Measurements from ENCODE around the gene KIAA0825.
"Not testable (repeated sequence)": the region's sequence is repeated elsewhere in the genome, so short reads cannot be mapped to it uniquely, and the experiment has no call there.

The KIAA0825 gene

DNA sequence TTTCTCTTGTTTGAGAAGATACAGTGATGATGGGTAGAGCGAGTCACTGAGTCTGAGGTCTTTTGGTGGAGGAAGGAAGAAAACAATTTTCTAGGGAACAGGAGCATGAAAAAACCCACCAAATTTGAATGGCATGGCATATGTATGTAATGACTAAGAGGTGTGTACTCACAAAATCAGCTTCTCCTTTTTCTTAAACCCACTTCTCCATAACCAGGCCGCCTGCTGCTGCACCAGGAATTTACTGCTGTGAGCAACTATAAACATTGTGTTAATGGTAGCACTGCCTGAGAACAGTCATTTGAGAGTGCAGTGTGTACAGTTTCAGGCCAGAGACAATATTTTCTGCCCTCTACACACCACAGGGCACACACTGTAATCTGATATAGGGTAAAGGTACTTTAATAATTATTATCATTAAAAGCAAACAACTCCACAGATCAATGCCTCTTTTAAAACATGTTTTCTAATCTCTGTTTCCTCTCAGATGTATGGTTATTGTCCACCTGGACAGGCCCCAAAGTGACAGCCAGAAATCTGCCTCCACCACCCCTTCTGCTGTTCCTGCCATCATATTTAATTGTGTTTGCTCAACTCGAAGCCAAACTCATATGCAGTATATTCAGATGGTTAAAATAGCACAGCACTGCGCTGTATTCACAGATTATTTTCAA lies 241.6 kb downstream of the KIAA0825 start:
- DNase-seq (ENCODE audit: low spot score), result no peak
- Mint-ChIP-seq H3K4me1 (ENCODE audit: low read depth) (no peaks in the 10 kb centered on the region), H3K4me3 (no peak overlapping the region), H3K36me3 (ENCODE audit: low read depth) (no peaks in the 10 kb centered on the region), H3K27me3 (ENCODE audit: low read depth) (no peaks in the 10 kb centered on the region), H3K9me3 (no peaks in the 10 kb centered on the region), H3K27ac (no peak overlapping the region)

DNA sequence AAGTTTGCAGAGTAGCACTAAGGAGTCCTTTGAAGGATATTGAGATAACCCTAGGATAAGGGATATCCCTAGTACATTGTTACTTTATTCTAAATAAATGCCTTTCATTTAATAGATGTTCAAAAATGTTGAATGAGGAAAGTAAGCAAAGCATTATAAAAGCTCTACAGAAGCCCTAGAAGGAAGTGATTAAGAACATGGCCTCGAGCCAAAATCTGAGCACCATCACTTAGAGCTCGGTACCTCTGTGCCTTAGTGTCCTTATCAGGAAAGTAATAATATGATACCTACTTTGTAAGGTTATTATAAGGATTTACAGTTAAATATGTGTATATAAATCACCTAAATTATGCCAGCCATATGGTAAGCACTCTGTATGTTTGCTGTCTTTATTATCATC lies 242.6 kb downstream of the KIAA0825 start:
- H3K9me3 Mint-ChIP-seq, result no peaks in the 10 kb centered on the region
- no peaks in the 10 kb centered on the region for H3K4me1 Mint-ChIP-seq (ENCODE audit: low read depth)
- H3K27me3 Mint-ChIP-seq (ENCODE audit: low read depth), result no peaks in the 10 kb centered on the region
- no peak for DNase-seq (ENCODE audit: low spot score)
- no peak overlapping the region for H3K4me3 Mint-ChIP-seq
- H3K36me3 Mint-ChIP-seq (ENCODE audit: low read depth), result no peaks in the 10 kb centered on the region
- H3K27ac Mint-ChIP-seq, result no peak overlapping the region

DNA sequence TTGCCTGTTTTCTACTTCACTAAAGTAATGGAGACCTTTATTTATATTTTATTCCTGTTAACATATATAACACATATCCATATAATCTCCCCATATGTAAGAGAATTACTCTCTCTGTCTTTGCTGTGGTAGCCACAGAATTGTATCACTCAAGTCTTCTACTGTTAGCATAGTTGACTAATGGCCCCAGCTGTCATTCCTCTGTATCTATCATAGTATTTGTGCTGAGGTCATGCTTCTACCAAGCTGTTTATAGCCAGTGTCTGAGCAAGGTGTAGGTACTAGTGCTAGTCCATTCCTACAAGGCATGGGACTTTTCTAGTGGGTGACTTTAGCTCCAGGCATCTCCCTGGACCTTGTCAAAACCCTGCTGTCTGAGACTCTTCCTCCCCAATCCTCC lies 244.1 kb downstream of the KIAA0825 start:
- H3K4me3 Mint-ChIP-seq, result no peak overlapping the region
- DNase-seq (ENCODE audit: low spot score), result no peak
- no peaks in the 10 kb centered on the region for H3K27me3 Mint-ChIP-seq (ENCODE audit: low read depth)
- no peaks in the 10 kb centered on the region for H3K4me1 Mint-ChIP-seq (ENCODE audit: low read depth)
- no peak overlapping the region for H3K27ac Mint-ChIP-seq
- H3K9me3 Mint-ChIP-seq, result no peaks in the 10 kb centered on the region
- H3K36me3 Mint-ChIP-seq (ENCODE audit: low read depth), result no peaks in the 10 kb centered on the region

DNA sequence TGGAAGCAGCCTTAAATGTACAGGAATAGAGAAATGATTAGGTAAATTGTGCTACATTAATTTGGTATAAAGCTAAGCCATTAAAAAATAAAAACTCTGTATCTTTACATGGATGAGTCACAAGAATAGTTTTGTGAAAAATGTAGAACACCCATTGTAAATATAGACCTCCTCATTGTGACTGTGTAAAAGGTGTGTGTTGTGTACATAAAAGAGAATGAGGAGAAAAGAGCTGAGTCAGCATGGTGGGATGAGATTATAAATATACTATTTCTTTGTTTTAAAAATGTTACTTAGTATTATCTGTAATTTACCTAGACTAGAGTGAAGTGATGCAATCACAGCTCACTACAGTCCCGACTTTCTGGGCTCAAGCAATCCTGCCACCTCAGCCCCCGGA lies 250.5 kb downstream of the KIAA0825 start:
- Mint-ChIP-seq H3K27me3 (ENCODE audit: low read depth) (no peaks in the 10 kb centered on the region), H3K4me1 (ENCODE audit: low read depth) (no peaks in the 10 kb centered on the region), H3K4me3 (no peak overlapping the region), H3K9me3 (no peaks in the 10 kb centered on the region), H3K27ac (no peak overlapping the region), H3K36me3 (ENCODE audit: low read depth) (no peaks in the 10 kb centered on the region)
- no peak for DNase-seq (ENCODE audit: low spot score)

DNA sequence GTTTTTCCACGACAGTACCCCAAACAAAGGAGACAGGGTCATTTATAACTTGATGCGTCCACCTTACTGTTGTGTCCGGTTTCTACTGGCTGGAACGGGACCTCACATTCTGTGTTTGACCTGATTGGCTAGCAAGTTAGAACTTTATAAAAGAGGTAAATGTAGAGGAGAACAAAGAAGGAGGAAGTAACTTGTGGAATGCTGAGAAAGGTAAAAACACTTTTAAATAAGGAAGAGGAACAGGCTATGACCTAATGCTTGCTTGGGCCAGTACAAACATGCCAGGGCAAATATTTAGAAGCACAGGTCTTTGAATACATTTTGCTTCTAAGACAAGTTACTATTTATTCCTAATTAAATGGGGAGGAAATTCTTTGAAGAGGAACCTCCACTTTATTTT lies 251.6 kb downstream of the KIAA0825 start:
- Mint-ChIP-seq H3K9me3 (no peaks in the 10 kb centered on the region), H3K27ac (no peak overlapping the region), H3K27me3 (ENCODE audit: low read depth) (no peaks in the 10 kb centered on the region), H3K4me3 (no peak overlapping the region), H3K36me3 (ENCODE audit: low read depth) (no peaks in the 10 kb centered on the region), H3K4me1 (ENCODE audit: low read depth) (no peaks in the 10 kb centered on the region)
- DNase-seq (ENCODE audit: low spot score), result no peak

DNA sequence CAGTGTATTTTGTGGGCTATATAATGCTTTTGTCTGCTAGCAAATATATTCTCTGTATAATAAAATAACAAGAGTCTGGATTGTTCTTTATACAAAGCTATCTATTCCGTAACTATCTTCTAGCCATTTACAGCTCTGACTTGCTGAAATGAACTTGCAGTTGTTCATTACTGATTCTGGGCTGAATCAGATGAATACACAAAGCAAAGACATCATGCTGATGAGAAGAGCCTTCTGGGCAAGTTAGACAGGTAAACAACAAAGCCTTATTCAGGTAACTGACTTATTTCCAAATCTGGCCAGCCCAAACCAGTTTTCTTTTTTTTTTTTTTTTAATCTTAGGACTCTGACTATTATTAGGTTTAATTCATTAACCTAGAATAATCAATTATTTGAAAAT lies 255.5 kb downstream of the KIAA0825 start:
- no peaks in the 10 kb centered on the region for H3K9me3 Mint-ChIP-seq
- no peak overlapping the region for H3K27ac Mint-ChIP-seq
- no peaks in the 10 kb centered on the region for H3K27me3 Mint-ChIP-seq (ENCODE audit: low read depth)
- H3K4me1 Mint-ChIP-seq (ENCODE audit: low read depth), result no peaks in the 10 kb centered on the region
- no peak for DNase-seq (ENCODE audit: low spot score)
- H3K4me3 Mint-ChIP-seq, result no peak overlapping the region
- no peaks in the 10 kb centered on the region for H3K36me3 Mint-ChIP-seq (ENCODE audit: low read depth)

DNA sequence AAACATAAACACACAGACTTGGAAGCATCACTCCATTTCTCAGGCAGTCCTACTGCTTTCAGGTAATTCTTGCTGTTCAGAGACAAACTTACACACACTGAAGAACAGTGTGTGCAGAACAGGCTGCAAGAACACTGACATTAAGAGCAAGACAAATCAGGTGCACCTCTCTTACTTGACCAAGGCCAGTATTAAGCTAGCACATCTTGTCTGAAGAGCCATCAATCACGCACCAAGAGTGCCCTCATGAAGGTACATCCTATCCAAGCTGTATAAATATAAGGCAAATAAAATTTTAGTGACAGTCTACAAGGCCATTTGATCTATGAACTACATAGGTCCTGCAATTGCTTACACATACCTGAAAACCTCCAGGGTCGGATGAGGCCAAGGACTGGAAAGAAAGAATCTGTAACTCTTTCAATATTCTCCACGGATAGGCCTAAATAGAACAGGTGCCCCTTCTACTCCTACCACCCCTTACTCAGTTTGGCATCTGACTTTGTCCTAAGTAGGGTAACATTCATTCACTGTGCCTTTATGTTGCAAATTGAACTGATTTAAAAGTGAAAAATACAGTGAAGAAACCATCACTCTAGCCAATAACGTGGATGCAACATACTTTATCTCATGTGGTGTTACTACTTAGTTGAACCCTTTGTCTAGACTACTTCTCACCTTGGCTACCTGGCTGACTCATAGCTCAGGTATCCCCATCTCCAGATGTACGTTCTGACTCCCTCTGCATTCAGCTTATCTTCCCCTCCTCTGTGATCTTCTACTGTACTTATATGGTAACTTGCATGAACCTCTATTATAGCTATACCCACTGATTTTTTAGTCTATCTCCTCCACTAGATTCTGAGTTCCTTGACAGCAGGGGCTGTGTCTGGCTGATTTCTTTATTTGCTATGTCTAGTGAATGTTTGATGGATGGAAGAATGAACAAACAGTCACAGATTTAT lies 256.3 kb downstream of the KIAA0825 start:
- Mint-ChIP-seq H3K4me1 (ENCODE audit: low read depth) (no peaks in the 10 kb centered on the region), H3K36me3 (ENCODE audit: low read depth) (no peaks in the 10 kb centered on the region), H3K27me3 (ENCODE audit: low read depth) (no peaks in the 10 kb centered on the region), H3K27ac (no peak overlapping the region), H3K9me3 (no peaks in the 10 kb centered on the region), H3K4me3 (no peak overlapping the region)
- no peak for DNase-seq (ENCODE audit: low spot score)

DNA sequence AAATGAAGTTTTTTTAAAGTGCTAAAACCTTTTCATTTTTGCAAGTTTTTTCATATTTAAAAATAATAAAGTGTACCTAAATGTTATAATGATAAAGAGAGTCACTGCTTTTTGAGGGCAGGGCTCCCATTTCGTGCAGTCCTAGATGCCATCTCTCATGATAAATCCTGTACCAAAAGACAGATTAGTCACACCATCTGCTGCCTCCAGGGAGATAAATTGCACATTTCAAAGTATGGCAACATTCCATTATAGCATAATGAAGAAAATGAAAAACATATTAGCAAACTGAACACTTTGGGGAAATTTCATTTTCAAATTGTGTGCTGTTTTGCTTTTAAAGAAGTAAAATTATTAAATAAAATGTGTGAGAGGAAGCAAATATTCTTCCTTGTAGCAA lies 257.2 kb downstream of the KIAA0825 start:
- Mint-ChIP-seq H3K27me3 (ENCODE audit: low read depth) (no peaks in the 10 kb centered on the region), H3K4me1 (ENCODE audit: low read depth) (no peaks in the 10 kb centered on the region), H3K9me3 (no peaks in the 10 kb centered on the region), H3K4me3 (no peak overlapping the region), H3K27ac (no peak overlapping the region), H3K36me3 (ENCODE audit: low read depth) (no peaks in the 10 kb centered on the region)
- DNase-seq (ENCODE audit: low spot score), result no peak

DNA sequence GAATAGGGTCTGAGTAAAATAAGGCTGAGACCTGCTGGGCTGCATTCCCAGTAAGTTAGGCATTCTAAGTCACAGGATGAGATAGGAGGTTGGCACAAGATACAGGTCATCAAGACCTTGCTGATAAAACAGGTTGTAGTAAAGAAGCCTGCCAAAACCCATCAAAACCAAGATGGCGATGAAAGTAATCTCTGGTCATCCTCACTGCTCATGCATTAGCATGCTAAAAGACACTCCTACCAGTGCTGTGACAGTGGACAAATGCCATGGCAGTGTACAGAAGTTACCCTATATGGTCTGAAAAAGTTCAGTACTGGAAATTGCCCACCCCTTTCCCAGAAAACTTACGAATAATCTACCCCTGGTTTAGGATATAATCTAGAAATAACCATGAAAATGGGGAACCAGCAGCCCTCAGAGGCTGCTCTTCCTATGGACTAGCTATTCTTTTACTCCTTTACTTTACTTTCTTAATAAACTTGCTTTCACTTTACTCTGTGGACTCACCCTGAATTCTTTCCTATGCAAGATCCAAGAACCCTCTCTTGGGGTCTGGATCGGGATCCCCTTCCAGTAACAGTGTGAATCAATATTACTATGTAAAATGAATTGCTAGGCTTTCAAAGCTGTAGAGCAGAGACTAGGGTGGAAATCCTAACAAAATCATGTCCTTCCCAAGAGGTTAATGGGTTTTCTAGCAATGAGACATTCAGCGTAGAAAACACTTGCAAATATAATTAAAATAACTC lies 257.8 kb downstream of the KIAA0825 start:
- Mint-ChIP-seq H3K4me3 (no peak overlapping the region), H3K4me1 (ENCODE audit: low read depth) (no peaks in the 10 kb centered on the region), H3K27ac (no peak overlapping the region), H3K27me3 (ENCODE audit: low read depth) (no peaks in the 10 kb centered on the region), H3K9me3 (no peaks in the 10 kb centered on the region), H3K36me3 (ENCODE audit: low read depth) (no peaks in the 10 kb centered on the region)
- DNase-seq (ENCODE audit: low spot score), result no peak

DNA sequence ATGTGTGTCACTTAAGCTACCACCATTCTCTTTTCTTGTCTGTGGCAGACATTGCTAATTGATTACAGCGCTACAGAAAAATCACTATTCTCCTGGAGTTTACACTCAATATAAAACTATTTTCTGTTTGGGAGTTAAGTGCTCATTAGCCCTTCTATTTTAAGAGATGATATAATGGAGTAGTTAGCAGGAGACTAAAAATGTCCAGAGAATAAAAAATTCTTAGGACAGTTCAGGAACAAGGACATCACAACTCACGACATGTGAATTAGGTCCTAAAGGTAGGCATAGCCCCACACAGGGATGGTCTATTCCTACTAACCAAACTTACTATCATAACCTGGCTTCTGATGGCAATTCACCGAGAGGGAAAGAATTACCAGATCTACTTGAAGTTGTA lies 258.5 kb downstream of the KIAA0825 start:
- Mint-ChIP-seq H3K4me1 (ENCODE audit: low read depth) (no peaks in the 10 kb centered on the region), H3K27ac (no peak overlapping the region), H3K4me3 (no peak overlapping the region), H3K27me3 (ENCODE audit: low read depth) (no peaks in the 10 kb centered on the region), H3K9me3 (no peaks in the 10 kb centered on the region), H3K36me3 (ENCODE audit: low read depth) (no peaks in the 10 kb centered on the region)
- no peak for DNase-seq (ENCODE audit: low spot score)

DNA sequence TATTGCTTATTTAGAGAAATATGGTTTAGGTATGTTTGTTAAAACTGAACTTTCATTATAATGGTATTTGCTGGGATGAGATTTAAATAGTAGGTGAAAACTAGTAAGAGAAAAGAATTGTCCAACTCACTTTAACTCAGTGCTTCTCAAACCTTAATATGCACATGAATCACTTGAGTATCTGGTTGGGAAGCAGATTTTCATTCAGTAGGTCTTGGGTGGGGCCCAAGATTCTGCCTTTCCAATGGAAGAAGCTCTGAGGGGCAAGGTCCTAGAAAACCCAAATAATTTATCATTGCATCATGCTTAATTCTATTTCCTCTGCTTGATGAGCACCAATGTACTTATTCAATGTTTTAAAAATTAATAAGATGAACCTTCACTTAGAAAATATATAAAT lies 262.6 kb downstream of the KIAA0825 start:
- Mint-ChIP-seq H3K36me3 (ENCODE audit: low read depth) (no peaks in the 10 kb centered on the region), H3K9me3 (peaks cover 4% of the 10 kb centered on the region), H3K27me3 (ENCODE audit: low read depth) (no peaks in the 10 kb centered on the region), H3K27ac (no peak overlapping the region), H3K4me1 (ENCODE audit: low read depth) (no peaks in the 10 kb centered on the region), H3K4me3 (no peak overlapping the region)
- no peak for DNase-seq (ENCODE audit: low spot score)

DNA sequence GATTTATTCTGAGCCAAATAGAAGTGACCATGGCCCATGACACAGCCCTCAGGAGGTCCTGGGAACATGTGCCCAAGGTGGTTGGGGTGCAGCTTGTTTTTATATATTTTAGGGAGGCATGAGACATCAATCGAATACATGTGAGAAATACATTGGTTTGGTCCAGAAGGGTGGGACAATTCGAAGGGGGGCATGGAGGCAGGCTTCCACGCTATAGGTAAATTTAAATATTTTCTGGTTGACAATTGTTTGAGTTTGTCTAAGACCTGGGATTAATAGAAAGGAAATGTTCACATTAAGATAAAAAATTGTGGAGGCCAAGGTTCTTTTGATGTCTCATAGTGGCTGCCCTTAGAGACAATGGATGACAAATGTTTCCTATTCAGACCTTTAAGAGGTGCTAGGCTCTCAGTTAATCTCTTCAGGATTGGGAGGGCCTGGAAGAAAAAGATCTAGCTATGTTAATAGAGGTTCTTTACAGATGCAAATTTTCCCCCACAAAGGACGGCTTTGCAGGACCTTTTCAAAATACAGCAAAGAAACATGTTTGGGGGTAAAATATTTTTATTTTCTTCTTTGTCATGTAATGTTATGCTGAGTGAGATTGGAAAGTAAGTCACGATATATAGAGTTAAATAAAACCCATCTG lies 263.4 kb downstream of the KIAA0825 start:
- not testable (repeated sequence) for DNase-seq (ENCODE audit: low spot score); H3K9me3 Mint-ChIP-seq; H3K36me3 Mint-ChIP-seq (ENCODE audit: low read depth); H3K4me3 Mint-ChIP-seq; H3K4me1 Mint-ChIP-seq (ENCODE audit: low read depth); H3K27ac Mint-ChIP-seq; H3K27me3 Mint-ChIP-seq (ENCODE audit: low read depth)

DNA sequence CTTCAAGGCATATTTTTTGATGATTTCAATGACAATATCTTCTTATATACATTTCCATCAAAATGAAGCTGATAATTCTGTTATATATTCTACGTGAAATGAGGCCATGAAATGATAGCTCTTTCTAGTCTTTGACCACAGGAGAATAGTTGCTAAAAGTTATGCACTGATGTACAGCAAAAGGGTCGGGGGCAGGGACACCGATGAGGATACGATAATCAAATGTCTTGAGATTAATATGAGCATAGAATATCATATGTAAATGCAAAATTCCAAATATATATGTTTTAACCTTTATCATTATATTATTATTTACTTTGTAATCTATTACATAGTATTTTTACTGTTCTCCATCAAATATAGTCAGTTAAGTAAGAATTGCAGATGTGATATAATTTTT lies 264.8 kb downstream of the KIAA0825 start:
- H3K9me3 Mint-ChIP-seq, result peaks cover 4% of the 10 kb centered on the region
- no peaks in the 10 kb centered on the region for H3K27me3 Mint-ChIP-seq (ENCODE audit: low read depth)
- H3K4me3 Mint-ChIP-seq, result no peak overlapping the region
- DNase-seq (ENCODE audit: low spot score), result no peak
- no peaks in the 10 kb centered on the region for H3K4me1 Mint-ChIP-seq (ENCODE audit: low read depth)
- H3K36me3 Mint-ChIP-seq (ENCODE audit: low read depth), result no peaks in the 10 kb centered on the region
- no peak overlapping the region for H3K27ac Mint-ChIP-seq

DNA sequence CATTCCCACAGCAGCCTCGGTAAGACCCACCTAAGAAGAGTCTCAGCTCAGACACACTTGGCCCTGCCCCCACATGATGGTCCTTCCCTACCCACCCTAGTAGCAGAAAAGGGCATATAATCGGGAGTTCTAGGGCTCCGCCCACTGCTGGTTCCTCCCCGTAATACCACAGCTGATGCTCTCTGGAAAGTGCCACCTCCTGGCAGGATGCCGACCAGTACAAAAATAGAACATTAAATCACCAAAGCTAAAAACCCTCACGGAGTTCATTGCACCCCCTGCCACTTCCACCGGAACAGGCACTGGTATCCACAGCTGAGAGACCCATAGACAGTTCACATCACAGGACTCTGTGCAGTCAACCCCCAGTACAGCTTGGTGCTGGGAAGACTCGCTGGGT lies 271.3 kb downstream of the KIAA0825 start:
- H3K36me3 Mint-ChIP-seq (ENCODE audit: low read depth), result no peaks in the 10 kb centered on the region
- no peaks in the 10 kb centered on the region for H3K27me3 Mint-ChIP-seq (ENCODE audit: low read depth)
- no peak overlapping the region for H3K4me3 Mint-ChIP-seq
- no peak for DNase-seq (ENCODE audit: low spot score)
- peaks cover 1% of the 10 kb centered on the region for H3K4me1 Mint-ChIP-seq (ENCODE audit: low read depth)
- H3K9me3 Mint-ChIP-seq, result peaks cover 4% of the 10 kb centered on the region
- no peak overlapping the region for H3K27ac Mint-ChIP-seq
